Natural killer cell (primary cell): ENCODE results near the gene CUZD1. TPM values are rescaled to one million over a fixed set of nuclear protein-coding genes. Genes with fewer than 3 reads are reported as not detected.

Experiments
- total RNA-seq, 4 donors: library from RNA; stranded (reverse); fragments of 120-200 nt in 1 of 4; gene quantifications; one replicate each; pipeline versions ENCODE4 v1.2.3 to v1.2.4, GENCODE V29; 2013 to 2022

CUZD1 gene
- total RNA-seq, 3 donors from 2014 or later (not counting 1 experiment from before 2014, with no cell fraction given) = 0.61 to 0.78 (median 0.63) TPM

Other genes starting within 250 kb of the CUZD1 start
- gene C10orf120, start 146.0 kb downstream of the CUZD1 start, total RNA-seq = not detected
- gene FAM24B, start 33.7 kb upstream of the CUZD1 start, total RNA-seq = 10 to 100 TPM in 1 of 3 donors, 1 to 10 TPM in 2; 6.1 to 12.6 (median 8.5) TPM
- gene FAM24A, start 64.8 kb upstream of the CUZD1 start, total RNA-seq = not detected
- gene C10orf88, start 108.4 kb upstream of the CUZD1 start, total RNA-seq = 1 to 10 TPM; 6.1 to 8.5 (median 7.2) TPM
- gene PSTK, start 134.5 kb upstream of the CUZD1 start, total RNA-seq = 10 to 100 TPM; 10.6 to 13.8 (median 13.7) TPM
- 10 to 100 TPM; 40.3 to 65.0 (median 51.8) TPM for gene IKZF5, start 162.9 kb upstream of the CUZD1 start, total RNA-seq
- 10 to 100 TPM; 20.8 to 27.3 (median 22.4) TPM for gene ACADSB, start 163.1 kb upstream of the CUZD1 start, total RNA-seq